Mucosa of gallbladder (tissue), 1 donor: ENCODE data around the gene HDAC10. TPM values are rescaled to one million over a fixed set of nuclear protein-coding genes. Genes with fewer than 3 reads are reported as not detected.

Experiments
- DNase-seq: peaks from one replicate; pipeline ENCODE4 v3.0.0-alpha.2; 2020; ENCODE audit warnings: low spot score
- total RNA-seq: library from RNA; stranded (reverse); gene quantifications from one replicate; pipeline ENCODE4 v1.2.1, GENCODE V29; 2021
- donor health status: DM: no; HTN: no; CAD: no.

Gene HDAC10
- total RNA-seq, 1 donor from 2014 or later = 100 TPM

DNA sequence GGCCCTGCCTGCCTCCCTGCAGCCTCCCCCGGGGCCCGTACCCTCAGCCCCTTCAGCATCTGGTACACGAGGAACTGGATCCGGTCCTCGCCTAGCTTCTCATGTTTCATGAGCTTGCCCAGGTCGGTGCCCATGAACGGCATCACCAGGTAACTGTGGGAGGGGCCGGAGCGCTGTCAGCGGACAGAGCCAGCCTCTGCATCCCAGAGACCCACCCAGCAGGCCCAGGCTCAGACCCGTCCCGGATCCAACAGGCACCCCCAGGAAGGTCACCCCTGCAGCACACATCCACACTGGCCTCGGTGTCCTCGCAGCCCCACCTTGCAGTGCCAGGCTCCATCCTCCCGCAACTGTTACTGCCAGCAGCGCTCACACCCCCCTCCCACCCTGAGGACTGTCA, 6.0 kb upstream of the HDAC10 start:
- no peak for DNase-seq

GRCh38 chr22:50256258-50256862, 5.3 kb upstream of the HDAC10 start:
- no peak for DNase-seq

- no peak for DNase-seq
These were observed 4.5 kb upstream of the HDAC10 start for GRCh38 chr22:50255607-50256006.

GRCh38 chr22:50255099-50255498, 4.0 kb upstream of the HDAC10 start:
- DNase-seq = no peak

GRCh38 chr22:50253941-50254340, 2.9 kb upstream of the HDAC10 start:
- DNase-seq = no peak

GRCh38 chr22:50253046-50253915, 2.2 kb upstream of the HDAC10 start:
- DNase-seq = no peak

GRCh38 chr22:50252082-50253045, 1.3 kb upstream of the HDAC10 start:
- DNase-seq = peak; percentile 72

DNA sequence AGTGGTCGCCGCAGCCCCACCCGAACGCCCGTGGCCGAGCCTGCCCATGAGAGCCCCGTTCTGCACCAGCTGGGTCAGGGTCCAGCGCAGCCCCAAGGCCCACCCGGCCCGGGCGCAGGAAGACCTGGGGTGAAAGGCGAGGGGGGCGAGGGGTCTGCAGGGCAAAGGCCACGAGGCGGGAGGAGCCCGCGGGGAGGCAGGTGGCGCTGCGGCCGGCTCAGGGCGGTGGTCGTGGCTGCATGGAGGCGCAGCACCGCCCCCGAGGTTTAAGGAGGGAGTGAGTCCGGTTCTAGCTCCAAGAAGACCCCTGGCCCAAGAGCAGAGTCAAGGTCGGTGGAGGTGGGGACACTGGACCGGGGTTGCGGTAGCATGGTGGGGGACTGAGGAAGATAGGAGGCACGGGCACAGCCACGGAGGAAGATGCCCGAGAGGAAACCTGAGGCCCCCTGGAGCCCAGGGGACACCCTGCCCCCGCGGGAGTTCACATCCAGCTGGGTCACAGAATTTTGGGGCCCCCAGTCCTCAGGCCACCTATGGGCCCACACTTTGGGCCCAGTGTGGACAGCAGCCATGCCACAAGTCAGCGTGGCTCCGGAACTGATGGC, 514 bp upstream of the HDAC10 start:
- DNase-seq = no peak

- no peak for DNase-seq
These were observed 863 bp downstream of the HDAC10 start for GRCh38 chr22:50250249-50250554.

- DNase-seq = no peak
These were observed 1.5 kb downstream of the HDAC10 start for GRCh38 chr22:50249341-50250248.

DNA sequence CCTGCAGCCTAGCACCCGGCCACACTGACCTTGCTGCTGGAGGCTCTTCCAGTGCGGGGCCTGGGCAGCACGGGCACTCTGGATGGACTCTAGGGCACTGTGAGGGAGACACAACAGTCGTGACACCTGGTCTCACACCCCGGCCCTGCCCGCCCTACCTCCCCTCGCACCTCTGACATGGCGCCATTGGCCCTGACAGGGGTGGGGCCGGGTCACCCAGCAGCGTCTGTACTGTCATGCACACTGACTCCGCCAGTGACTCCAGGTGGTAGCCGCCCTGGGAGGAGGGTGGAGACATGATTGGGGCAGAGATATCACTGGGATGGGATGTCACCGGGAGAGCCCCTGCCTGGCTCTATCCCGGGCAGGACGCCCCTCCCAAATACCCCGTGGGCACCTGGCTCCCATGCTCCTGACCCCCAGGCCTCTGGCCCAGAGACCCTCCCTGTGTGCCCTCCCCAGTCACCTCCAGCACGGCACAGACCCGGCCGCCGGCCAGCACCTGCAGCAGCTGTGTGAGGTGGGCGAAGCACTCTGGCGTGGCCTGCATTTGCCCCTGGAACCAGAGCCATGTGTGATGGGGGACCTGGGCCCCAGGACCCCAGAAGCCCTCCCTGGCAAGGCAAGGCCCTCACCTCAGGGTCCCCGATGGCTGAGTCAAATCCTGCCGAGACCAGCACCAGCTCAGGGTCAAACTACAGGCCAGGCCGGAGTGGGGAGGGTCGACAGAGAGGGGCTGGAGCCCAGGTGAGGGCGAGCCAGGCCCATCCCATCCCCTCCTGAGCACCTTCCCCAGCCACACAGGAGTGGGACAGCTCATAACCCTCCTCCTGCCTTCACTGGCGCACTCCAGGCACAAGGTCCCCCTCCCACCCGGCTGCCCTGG, 2.6 kb downstream of the HDAC10 start:
- DNase-seq = no peak

DNA sequence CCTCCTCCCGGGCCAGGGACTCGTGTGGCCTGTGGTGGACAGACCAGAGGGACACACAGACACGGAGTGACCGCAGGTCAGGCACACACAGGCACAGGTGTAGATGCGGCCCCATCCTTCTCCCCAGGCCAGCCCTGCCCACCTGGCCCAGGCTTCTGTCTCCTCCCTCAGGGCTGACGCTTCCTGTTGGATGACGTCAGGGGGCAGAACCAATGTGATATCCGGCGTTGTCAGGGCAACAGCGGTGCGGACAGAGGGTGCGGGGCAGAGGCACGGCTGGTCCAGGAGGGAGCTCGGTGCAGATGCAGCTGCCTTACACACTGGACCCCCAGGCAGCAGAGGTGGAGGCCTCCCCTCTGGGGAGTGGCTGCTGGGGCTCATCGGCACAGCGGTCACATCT, 3.3 kb downstream of the HDAC10 start:
- DNase-seq = peak; percentile 65

- DNase-seq = no peak
These were observed 4.6 kb downstream of the HDAC10 start for GRCh38 chr22:50246242-50247175.

DNA sequence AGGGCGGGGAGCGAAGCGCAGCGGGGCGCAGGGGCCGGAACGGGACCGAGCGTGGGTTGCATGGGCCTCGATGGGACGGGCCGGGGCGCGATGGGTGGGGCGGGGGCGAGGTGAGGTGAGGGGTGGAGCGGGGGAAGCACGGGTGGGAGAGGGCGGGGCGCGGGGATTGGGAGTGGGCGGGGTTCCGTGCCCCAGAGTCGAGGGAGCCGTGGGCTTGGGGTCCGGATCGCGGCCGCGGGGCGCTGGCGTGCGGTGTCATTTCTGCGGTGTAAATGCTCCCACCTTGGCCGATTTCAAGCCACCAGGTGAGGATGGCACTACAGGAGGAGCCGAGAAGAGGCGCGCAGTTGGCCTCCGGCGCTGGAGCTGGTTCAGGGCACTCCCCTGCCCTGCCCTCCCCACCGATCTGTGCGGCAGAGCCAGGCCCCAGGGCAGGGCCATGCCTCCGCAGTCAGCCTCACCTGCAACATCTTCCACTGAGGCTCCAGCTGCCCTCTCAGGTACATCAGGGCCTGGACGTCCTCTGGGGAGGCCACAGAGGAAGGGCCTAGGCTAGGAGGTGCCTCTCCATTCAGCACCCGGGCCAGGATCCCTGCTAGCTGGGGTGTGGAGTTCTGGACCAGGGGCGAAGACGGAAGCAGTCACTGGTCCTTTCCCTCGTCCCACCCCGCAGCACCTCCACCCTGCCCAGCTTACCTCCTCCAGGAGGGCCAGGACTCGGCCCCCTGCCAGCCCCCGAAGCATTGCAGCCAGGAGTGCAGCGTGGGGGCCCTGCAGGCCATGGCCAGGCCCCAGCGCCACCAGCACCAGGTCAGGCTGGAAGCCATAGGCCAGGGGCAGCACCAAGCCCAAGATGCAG, 5.6 kb downstream of the HDAC10 start:
- no peak for DNase-seq

GRCh38 chr22:50244420-50245213, 6.4 kb downstream of the HDAC10 start, which contains the start of gene TUBGCP6:
TSS of gene TUBGCP6 (minus strand) at chr22:50245023. CDS start at chr22:50244459, 564 bp downstream.
- peak; percentile 96 for DNase-seq

DNA sequence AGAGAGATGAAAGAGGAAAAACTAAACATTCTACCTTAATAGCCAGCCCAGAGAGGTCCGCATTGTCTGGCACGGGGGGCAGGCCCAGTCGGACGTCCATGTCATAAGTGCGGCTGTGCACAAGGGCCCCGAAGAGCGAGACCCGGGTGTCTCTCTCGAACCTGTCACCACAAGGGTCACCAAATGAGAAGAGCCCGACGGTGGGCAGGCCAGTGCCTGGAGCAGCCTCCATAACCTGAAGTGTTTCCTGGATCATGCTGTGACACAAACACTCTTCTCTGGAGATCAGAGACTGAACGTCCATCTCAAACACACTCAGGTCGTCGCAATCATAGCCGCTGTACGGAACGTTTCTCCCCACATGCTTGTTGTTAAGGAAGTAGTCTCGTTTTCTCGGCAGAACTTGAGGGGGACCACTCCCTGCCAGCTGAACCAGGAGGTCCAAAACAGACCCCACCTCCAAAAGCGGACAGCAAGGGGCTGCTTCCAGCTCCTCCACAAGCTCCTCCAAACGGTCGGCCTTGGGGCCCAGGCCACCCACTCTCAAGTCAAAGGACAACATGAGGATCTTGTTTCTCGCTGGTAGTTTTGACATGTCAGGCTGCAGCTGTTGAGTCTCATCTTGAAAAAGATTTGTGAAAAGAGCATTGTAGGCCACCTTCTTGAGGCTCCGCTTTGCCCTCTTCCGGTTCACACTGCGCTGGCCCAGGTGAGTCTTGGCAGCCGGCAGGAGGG, 7.2 kb downstream of the HDAC10 start:
- DNase-seq = no peak
